ENCODE results near the gene CCDC171.

The CCDC171 gene

DNA sequence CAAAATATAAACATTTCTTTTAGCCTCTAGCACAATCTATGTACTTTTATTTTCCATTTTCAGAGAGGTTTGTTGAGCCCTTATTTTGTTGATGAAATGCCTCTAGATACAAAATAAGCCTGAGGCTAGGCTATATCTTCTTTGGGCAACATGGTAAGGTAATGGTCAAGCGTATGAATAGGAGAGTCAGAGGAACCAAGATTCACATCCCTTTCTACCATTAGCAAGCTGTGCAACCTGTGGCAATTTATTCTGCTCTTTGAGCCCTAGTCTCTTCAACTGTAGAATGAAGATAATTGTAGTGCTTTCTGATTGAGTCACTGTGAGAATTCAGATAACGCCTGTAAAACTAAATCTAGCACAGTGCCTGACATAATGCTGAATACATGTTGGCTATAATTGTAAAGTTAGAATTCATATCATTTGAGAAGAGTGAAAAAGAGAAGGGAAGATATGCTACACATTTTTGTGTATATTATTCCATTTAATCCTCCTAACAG lies 412.5 kb downstream of the CCDC171 start:
- TF ChIP-seq, protein P1, sequence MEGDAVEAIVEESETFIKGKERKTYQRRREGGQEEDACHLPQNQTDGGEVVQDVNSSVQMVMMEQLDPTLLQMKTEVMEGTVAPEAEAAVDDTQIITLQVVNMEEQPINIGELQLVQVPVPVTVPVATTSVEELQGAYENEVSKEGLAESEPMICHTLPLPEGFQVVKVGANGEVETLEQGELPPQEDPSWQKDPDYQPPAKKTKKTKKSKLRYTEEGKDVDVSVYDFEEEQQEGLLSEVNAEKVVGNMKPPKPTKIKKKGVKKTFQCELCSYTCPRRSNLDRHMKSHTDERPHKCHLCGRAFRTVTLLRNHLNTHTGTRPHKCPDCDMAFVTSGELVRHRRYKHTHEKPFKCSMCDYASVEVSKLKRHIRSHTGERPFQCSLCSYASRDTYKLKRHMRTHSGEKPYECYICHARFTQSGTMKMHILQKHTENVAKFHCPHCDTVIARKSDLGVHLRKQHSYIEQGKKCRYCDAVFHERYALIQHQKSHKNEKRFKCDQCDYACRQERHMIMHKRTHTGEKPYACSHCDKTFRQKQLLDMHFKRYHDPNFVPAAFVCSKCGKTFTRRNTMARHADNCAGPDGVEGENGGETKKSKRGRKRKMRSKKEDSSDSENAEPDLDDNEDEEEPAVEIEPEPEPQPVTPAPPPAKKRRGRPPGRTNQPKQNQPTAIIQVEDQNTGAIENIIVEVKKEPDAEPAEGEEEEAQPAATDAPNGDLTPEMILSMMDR (IDR thresholded peaks at IDR 0.05; ENCODE audit: low read depth, low read length), result no peak
- no peak overlapping the region for H3K4me3 ChIP-seq (ENCODE audit: low read depth, low read length)
- no peak for DNase-seq (ENCODE audit: low read depth, low spot score)
- in situ Hi-C loops (cut with HindIII; ENCODE audit: low sequenced_read_pairs), result no loop called here

- no peak overlapping the region for H3K4me3 ChIP-seq (ENCODE audit: low read depth, low read length)
- TF ChIP-seq, protein P1 (IDR thresholded peaks at IDR 0.05; ENCODE audit: low read depth, low read length), result no peak
- in situ Hi-C loops (cut with HindIII; ENCODE audit: low sequenced_read_pairs), result no loop called here
- no peak for DNase-seq (ENCODE audit: low read depth, low spot score)
Measured at GRCh38 chr9:15966471-15966870, 413.6 kb downstream of the CCDC171 start.

- DNase-seq (ENCODE audit: low read depth, low spot score), result no peak
- in situ Hi-C loops (cut with HindIII; ENCODE audit: low sequenced_read_pairs), result no loop called here
- H3K4me3 ChIP-seq (ENCODE audit: low read depth, low read length), result no peak overlapping the region
- TF ChIP-seq, protein P1 (IDR thresholded peaks at IDR 0.05; ENCODE audit: low read depth, low read length), result no peak
Measured at GRCh38 chr9:15967068-15967467, 414.2 kb downstream of the CCDC171 start.

DNA sequence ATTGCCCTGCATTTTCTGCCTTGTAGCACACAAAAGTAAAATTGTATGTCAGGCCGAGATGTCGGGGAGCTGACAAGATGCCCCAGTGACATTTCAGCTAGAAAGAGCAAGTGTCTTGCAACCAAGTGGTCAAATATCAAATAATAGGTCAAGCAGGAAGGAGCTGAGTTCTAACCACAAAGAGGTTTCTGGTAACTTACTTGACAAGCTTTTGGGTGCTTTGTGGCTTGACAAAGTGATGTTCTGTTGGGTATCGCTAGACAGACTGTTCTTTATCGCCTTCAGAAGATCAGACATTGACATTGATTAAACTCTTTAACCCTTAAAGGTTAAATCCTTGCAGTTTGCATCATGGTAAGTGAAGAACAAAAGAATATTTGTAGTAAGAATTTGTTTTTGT lies 419.9 kb downstream of the CCDC171 start:
- in situ Hi-C loops (cut with HindIII; ENCODE audit: low sequenced_read_pairs), result no loop called here
- H3K4me3 ChIP-seq (ENCODE audit: low read depth, low read length), result no peak overlapping the region
- no peak for DNase-seq (ENCODE audit: low read depth, low spot score)
- TF ChIP-seq, protein P1 (IDR thresholded peaks at IDR 0.05; ENCODE audit: low read depth, low read length), result no peak

- no peak for DNase-seq (ENCODE audit: low read depth, low spot score)
- in situ Hi-C loops (cut with HindIII; ENCODE audit: low sequenced_read_pairs), result no loop called here
- H3K4me3 ChIP-seq (ENCODE audit: low read depth, low read length), result no peak overlapping the region
- TF ChIP-seq, protein P1 (IDR thresholded peaks at IDR 0.05; ENCODE audit: low read depth, low read length), result no peak
Measured at GRCh38 chr9:15975101-15975778, 422.4 kb downstream of the CCDC171 start.

DNA sequence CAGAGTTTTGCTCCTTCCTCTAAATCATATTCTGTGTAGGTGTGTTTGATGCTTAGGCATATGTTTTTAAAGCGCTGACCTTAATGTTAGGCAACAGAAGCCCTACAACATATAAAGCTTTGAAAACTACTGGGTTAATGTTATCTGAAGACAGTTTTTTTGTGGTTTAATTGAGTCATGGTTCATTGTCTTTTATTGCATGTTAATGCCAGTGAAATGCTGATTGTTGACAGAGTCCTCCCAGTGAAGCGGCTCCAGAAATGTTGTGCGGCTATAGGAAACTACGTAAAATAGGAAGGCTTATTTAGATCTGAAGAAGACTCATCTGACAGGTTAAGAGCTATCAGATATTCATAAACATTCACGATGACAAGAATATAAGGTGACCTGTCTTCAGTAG lies 424.6 kb downstream of the CCDC171 start:
- TF ChIP-seq, protein P1 (IDR thresholded peaks at IDR 0.05; ENCODE audit: low read depth, low read length), result no peak
- in situ Hi-C loops (cut with HindIII; ENCODE audit: low sequenced_read_pairs), result no loop called here
- DNase-seq (ENCODE audit: low read depth, low spot score), result no peak
- H3K4me3 ChIP-seq (ENCODE audit: low read depth, low read length), result no peak overlapping the region
